HG03095 (cell line): Measurements from ENCODE around the gene SERHL2.
"Not testable (repeated sequence)": the region's sequence is repeated elsewhere in the genome, so short reads cannot be mapped to it uniquely, and the experiment has no call there.

Source experiments
- ATAC-seq: cut with Tn5 transposase; IDR thresholded peaks from one replicate; pipeline ENCODE4 v1.9.1; 2021; ENCODE audit warnings: moderate library complexity; ENCODE audit not compliant: unreplicated experiment

The SERHL2 gene

DNA sequence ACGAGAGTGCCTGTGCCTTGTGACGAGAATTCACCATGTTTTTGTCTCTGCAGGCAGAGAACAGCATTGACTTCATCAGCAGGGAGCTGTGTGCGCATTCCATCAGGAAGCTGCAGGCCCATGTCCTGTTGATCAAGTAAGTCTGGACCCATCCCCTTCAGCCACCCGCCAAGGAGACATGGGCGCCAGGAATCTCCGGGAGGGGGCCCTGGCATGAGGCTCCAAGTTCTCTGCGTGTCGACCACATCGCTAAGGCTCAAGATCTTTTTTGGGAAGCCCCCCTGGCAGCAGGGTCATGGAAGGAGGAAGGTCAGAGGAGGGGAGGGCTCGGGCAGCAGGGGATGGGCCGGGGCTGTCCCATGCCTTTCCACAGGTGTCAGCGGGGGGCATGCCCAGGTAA is 17.3 kb downstream of the SERHL2 start:
- not testable (repeated sequence) for ATAC-seq

DNA sequence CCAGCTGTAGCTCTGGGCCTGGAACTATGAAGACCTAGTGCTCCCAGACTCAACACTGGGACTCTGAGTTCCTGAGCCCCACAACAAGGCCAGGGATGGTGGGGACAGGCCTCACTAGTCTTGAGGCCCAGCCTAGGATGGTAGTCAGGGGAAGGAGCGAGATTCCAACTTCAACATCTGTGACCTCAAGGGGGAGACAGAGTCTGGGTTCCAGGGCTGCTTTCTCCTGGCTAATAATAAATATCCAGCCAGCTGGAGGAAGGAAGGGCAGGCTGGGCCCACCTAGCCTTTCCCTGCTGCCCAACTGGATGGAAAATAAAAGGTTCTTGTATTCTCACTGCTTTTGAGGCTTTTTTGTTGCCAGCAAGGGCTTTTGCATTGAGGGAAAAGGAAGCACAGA is 20.3 kb downstream of the SERHL2 start:
- ATAC-seq, result not testable (repeated sequence)

GRCh38 chr22:42574468-42574867 is 20.7 kb downstream of the SERHL2 start:
- ATAC-seq, result not testable (repeated sequence)

GRCh38 chr22:42575996-42576574 is 22.3 kb downstream of the SERHL2 start:
- not testable (repeated sequence) for ATAC-seq

GRCh38 chr22:42577141-42577540 is 23.4 kb downstream of the SERHL2 start:
- ATAC-seq, result not testable (repeated sequence)

GRCh38 chr22:42577623-42578240 is 24.0 kb downstream of the SERHL2 start:
- no peak for ATAC-seq

DNA sequence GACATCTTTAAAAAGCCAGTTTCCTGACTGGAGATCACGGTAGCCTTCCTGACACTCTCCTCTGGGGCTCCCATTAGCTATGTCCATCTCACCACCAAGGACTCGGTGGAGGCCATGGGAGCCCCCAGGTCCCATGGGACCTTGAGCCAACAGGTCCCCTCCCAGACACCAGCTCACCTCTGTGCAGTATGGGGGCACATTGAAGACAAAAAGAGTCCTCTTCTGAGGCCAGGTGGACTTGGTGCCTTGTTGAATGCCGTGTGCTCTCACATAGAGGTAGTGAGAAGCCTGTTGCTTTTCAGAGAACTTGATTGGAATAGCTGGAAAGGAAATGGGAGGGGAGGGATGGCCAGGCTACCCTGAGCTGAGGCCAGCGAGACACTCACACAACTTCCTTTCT is 26.3 kb downstream of the SERHL2 start:
- not testable (repeated sequence) for ATAC-seq

DNA sequence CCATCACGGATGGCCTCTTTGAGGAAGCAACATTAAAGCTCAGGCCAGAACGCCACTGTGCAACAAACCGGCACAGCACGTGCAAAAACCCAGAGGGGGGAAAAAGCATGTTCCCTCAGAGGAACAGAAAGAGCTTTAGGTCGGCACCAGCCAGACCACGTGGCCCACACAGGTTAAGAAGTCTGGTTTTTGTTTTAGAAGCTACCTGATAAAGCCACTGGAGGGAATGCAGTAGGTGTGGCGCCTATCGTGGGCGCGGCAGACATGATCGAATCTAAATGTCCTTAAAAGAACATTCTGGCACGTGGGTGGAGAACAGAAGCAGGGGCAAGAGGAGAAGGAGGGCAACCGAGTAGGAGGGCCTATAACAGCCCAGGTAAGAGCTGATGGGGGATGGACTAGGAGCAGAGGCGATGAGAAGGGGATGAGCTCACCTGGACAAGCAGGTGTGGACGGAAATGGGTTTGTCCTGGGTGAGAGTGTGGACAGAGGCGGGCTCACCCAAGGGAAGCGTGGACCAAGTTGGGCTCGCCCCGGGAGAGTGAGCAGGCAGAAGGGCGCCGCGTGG is 27.5 kb downstream of the SERHL2 start:
- ATAC-seq, result not testable (repeated sequence)

- ATAC-seq, result no peak
Observed at GRCh38 chr22:42581762-42582716, 28.3 kb downstream of the SERHL2 start.

- no peak for ATAC-seq
Observed at GRCh38 chr22:42582987-42583386, 29.2 kb downstream of the SERHL2 start.

DNA sequence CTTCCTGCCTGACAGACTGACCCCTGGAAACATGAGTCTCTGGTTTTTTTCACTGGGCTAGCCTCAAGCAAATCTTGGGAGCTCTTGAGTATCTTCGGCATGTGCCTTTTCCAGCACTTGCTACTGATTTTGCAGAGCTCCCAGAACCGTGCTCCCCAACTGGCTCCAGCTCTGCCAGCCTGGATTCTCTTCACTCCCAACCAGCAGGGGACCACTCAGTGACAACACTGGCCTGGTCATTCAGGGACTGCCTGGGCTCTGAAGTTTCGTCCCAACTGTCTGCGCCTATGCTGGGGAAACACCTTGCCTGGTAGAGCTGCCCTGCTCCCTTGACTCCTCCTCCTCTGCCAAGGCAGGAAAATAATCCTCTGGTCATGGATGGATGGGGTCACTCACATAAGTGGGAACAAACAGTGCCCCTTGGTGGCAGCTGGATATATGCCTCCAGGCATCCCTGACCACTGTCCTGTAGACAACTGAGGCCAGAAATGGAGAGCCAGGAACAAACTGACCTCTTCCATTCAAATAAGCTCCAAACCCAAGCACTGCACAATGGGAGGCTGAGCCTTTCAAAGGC is 30.7 kb downstream of the SERHL2 start:
- no peak for ATAC-seq

GRCh38 chr22:42585096-42585495 is 31.3 kb downstream of the SERHL2 start:
- ATAC-seq, result no peak

GRCh38 chr22:42586381-42586780 is 32.6 kb downstream of the SERHL2 start:
- no peak for ATAC-seq

- ATAC-seq, result no peak
Observed at GRCh38 chr22:42587588-42588175, 33.9 kb downstream of the SERHL2 start.

GRCh38 chr22:42591987-42592386 is 38.2 kb downstream of the SERHL2 start:
- no peak for ATAC-seq

- no peak for ATAC-seq
Observed at GRCh38 chr22:42595434-42595833, 41.7 kb downstream of the SERHL2 start.

DNA sequence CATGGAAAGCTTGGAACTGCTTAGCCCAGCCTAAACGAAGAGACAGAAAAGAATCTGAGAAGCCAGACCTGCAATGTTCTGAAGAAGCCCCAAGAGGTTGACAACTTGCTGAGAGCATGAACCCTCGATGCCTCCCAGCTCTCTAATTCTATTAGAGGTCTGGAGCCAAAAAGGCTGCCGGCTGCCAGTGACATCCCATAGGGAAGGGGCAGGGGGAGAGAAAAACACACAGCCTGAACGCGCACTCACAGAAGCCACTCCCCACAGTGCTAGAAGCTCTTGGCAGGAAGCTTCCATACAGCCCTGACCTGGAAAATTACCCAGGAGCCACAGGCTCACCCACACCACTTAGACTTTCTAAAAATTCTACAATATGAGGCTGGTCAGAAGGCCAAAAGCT is 42.6 kb downstream of the SERHL2 start:
- no peak for ATAC-seq

GRCh38 chr22:42596863-42597530 is 43.2 kb downstream of the SERHL2 start:
- ATAC-seq, result no peak

DNA sequence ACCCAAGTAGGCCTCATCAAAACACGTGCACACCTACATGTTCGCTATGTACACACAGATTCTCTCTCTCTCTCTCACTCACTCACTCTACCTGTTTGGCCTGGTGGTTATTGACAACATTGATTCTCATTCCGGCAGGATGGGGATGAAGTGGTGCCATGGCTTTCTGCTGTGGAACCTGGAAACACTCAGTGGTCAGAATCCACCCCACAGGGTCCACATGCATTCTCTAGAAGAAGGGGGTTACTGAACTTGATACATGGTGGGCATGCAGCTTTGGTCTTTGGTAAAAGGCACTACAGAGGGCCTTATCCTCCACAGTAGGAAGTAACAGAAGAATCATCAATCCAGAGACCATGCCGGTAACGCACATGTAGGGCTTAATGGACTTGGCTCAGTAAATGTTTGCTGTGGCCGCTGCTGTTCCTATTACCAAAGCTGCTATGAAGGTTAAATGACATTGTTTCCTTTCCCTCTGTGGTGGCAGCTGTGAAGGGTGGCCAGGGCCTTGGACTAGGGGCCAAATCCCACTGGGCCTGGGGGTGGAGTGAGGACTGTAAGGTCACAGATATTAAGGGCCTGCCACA is 48.2 kb downstream of the SERHL2 start:
- ATAC-seq, result no peak

GRCh38 chr22:42602470-42602869 is 48.7 kb downstream of the SERHL2 start:
- no peak for ATAC-seq
